HCT116 (cell line): Measurements from ENCODE around the gene PPP6R3. TPM values are rescaled to one million over a fixed set of nuclear protein-coding genes. Genes with fewer than 3 reads are reported as not detected.

ENCODE experiments used
- ATAC-seq: fragments of 200-7000 bp; cut with Tn5 transposase; 2 replicates; pipeline ENCODE4 v1.9.1; 2020; ENCODE audit warnings: mild to moderate bottlenecking, moderate library complexity
- BruUV-seq: library from RNA; stranded (reverse); fragments of 400-500 nt; replicated peaks from 2 replicates; lab custom pipeline; 2021; lab: Mats Ljungman, UMichigan
- CTCF ChIA-PET: fragments of 300-600 bp; sonication (Branson Sonifier 250); formaldehyde crosslinking; loops from one replicate; lab custom pipeline; 2021; ENCODE audit warnings: antibody characterized with exemption; lab: Charles Lee
- POLR2A ChIA-PET: fragments of 300-600, 350-600 bp; sonication (Branson Sonifier 250); formaldehyde crosslinking; loops from one replicate; lab custom pipeline; 2021; ENCODE audit warnings: antibody characterized with exemption; lab: Charles Lee
- RAD21 ChIA-PET, 2 experiments: fragments of 300-600 bp; sonication (Branson Sonifier 250); formaldehyde crosslinking; loops; one replicate each; lab custom pipeline; 2023; ENCODE audit warnings: low total read pairs in 2 of 2; ENCODE audit not compliant: uncharacterized antibody in 2 of 2, unreplicated experiment in 2 of 2, low non-redundant PET in 1 of 2; lab: Charles Lee
- DNase-seq: peaks from one replicate; pipeline ENCODE4 v3.0.0-alpha.2; 2010; ENCODE audit warnings: low read depth, low spot score
- H2AFZ ChIP-seq: fragments of 200-600 bp; shearing (Covaris generic), sonication (generic); 2 replicates; pipeline ENCODE4 v1.6.1; 2017; ENCODE audit warnings: low read depth, mixed run types, mixed read lengths, antibody characterized with exemption, low read length; ENCODE audit not compliant: poor library complexity, severe bottlenecking
- H3K27ac ChIP-seq: 2 replicates; pipeline ENCODE4 v1.5.1; 2012; ENCODE audit warnings: low read depth, low read length
- H3K27me3 ChIP-seq: fragments of 200-600 bp; sonication (generic); 2 replicates; pipeline ENCODE4 v1.6.1; 2016; ENCODE audit warnings: mixed run types, low read length, mixed read lengths; ENCODE audit not compliant: insufficient read depth
- H3K36me3 ChIP-seq, 2 experiments: fragments of 200-500 bp in 1 of 2; fragments of 200-600 bp in 1 of 2; sonication (Bioruptor generic) in 1 of 2; sonication (generic) in 1 of 2; 2 replicates each; pipeline versions ENCODE4 v1.5.1 to v1.6.1; 2014 to 2016; ENCODE audit warnings: low read length in 2 of 2, inconsistent platforms in 1 of 2, mixed read lengths in 1 of 2, mixed run types in 1 of 2; ENCODE audit not compliant: insufficient read depth in 2 of 2, control insufficient read depth in 1 of 2
- H3K4me1 ChIP-seq, 2 experiments: fragments of 200-600 bp in 1 of 2; sonication (generic) in 1 of 2; 2 replicates each; pipeline versions ENCODE4 v1.5.1 to v1.6.1; 2012 to 2017; ENCODE audit warnings: low read length in 2 of 2, inconsistent platforms in 1 of 2, mild to moderate bottlenecking in 1 of 2, mixed read lengths in 1 of 2, mixed run types in 1 of 2, moderate library complexity in 1 of 2; ENCODE audit not compliant: insufficient read depth in 2 of 2, control insufficient read depth in 1 of 2
- H3K4me2 ChIP-seq: fragments of 200-600 bp; sonication (generic); 2 replicates; pipeline ENCODE4 v1.6.1; 2017; ENCODE audit warnings: mixed run types, low read length, mixed read lengths
- H3K4me3 ChIP-seq, 2 experiments: fragments of 200-600 bp in 1 of 2; sonication (generic) in 1 of 2; replicated peaks in 1 of 2; 2 replicates each; pipeline ENCODE4 v1.5.1; 2011 to 2016; ENCODE audit warnings: low read length in 2 of 2, control low read depth in 1 of 2, low read depth in 1 of 2, mild to moderate bottlenecking in 1 of 2, mixed read lengths in 1 of 2, mixed run types in 1 of 2
- H3K79me2 ChIP-seq: fragments of 200-600 bp; sonication (generic); 2 replicates; pipeline ENCODE4 v1.6.1; 2017; ENCODE audit warnings: mild to moderate bottlenecking, mixed run types, low read length, moderate library complexity, mixed read lengths; ENCODE audit not compliant: insufficient read depth
- H3K9ac ChIP-seq: fragments of 200-600 bp; sonication (generic); 2 replicates; pipeline ENCODE4 v1.6.1; 2016; ENCODE audit warnings: low read length, mixed read lengths
- H3K9me2 ChIP-seq: fragments of 200-600 bp; sonication (generic), shearing (Covaris generic); 2 replicates; pipeline ENCODE4 v1.6.1; 2017; ENCODE audit warnings: mixed run types, mild to moderate bottlenecking, moderate library complexity; ENCODE audit not compliant: insufficient read depth
- H3K9me3 ChIP-seq, 2 experiments: fragments of 200-500 bp in 1 of 2; fragments of 200-600 bp in 1 of 2; sonication (Bioruptor generic) in 1 of 2; sonication (generic) in 1 of 2; 2 replicates each; pipeline ENCODE4 v1.6.1; 2014 to 2017; ENCODE audit warnings: low read length in 2 of 2, mixed read lengths in 2 of 2, inconsistent platforms in 1 of 2, low read depth in 1 of 2, mild to moderate bottlenecking in 1 of 2, mixed run types in 1 of 2, moderate library complexity in 1 of 2; ENCODE audit not compliant: control insufficient read depth in 1 of 2, insufficient read depth in 1 of 2
- H4K20me1 ChIP-seq: fragments of 200-600 bp; sonication (generic), shearing (Covaris generic); 2 replicates; pipeline ENCODE4 v1.6.1; 2017; ENCODE audit warnings: mixed run types, mild to moderate bottlenecking, moderate library complexity; ENCODE audit not compliant: insufficient read depth
- CEBPB ChIP-seq: IDR thresholded peaks from 2 replicates; pipeline ENCODE4 v1.6.1; 2012; ENCODE audit warnings: low read depth
- EGR1 ChIP-seq: IDR thresholded peaks from 2 replicates; pipeline ENCODE4 v1.6.1; 2012; ENCODE audit warnings: low read depth
- ELF1 ChIP-seq: IDR thresholded peaks from 2 replicates; pipeline ENCODE4 v1.6.1; 2012; ENCODE audit warnings: low read depth, borderline replicate concordance
- JUND ChIP-seq: IDR thresholded peaks from 2 replicates; pipeline ENCODE4 v1.6.1; 2012
- POLR2A ChIP-seq: IDR thresholded peaks from 2 replicates; pipeline ENCODE4 v1.7.0; 2011; ENCODE audit warnings: borderline replicate concordance; ENCODE audit not compliant: insufficient read depth, insufficient read length; ENCODE audit errors: extremely low read depth
- POLR2AphosphoS5 ChIP-seq: IDR thresholded peaks from 2 replicates; pipeline ENCODE4 v1.6.1; 2011; ENCODE audit warnings: mild to moderate bottlenecking, low read depth, low read length, moderate library complexity
- RAD21 ChIP-seq: IDR thresholded peaks from 2 replicates; pipeline ENCODE4 v1.6.1; 2012; ENCODE audit warnings: low read depth, mild to moderate bottlenecking
- SP1 ChIP-seq: IDR thresholded peaks from 2 replicates; pipeline ENCODE4 v1.6.1; 2012; ENCODE audit warnings: low read depth
- SRF ChIP-seq: IDR thresholded peaks from 2 replicates; pipeline ENCODE4 v1.6.1; 2012; ENCODE audit warnings: low read depth
- TCF7L2 ChIP-seq: IDR thresholded peaks from 2 replicates; pipeline ENCODE4 v1.7.0; 2011; ENCODE audit warnings: borderline replicate concordance, inconsistent platforms; ENCODE audit not compliant: insufficient read depth, insufficient read length; ENCODE audit errors: extremely low read depth
- YY1 ChIP-seq: IDR thresholded peaks from 2 replicates; pipeline ENCODE4 v1.6.1; 2011; ENCODE audit warnings: low read length, low read depth, moderate library complexity, mild to moderate bottlenecking; ENCODE audit not compliant: insufficient replicate concordance; ENCODE audit errors: extremely low read depth
- ZFX ChIP-seq: fragments of 450-650 bp; IDR thresholded peaks from 2 replicates; pipeline ENCODE4 v1.6.1; 2017
- ZNF274 ChIP-seq: fragments of 200-500 bp; sonication (Bioruptor generic); IDR thresholded peaks from 2 replicates; pipeline ENCODE4 v1.6.1; 2014; ENCODE audit warnings: mild to moderate bottlenecking, low read depth, low read length, inconsistent platforms
- intact Hi-C: fragments of 100-400 bp; cut with micrococcal nuclease; formaldehyde crosslinking; loops from 2 replicates; pipeline ENCODE4 v1.10.0; 2022
- total RNA-seq: library from RNA; stranded (reverse); gene quantifications from one replicate; pipeline ENCODE4 v1.2.1, GENCODE V29; 2021; ENCODE audit not compliant: unreplicated experiment
- TF ChIP-seq, protein P1 (sequence below): IDR thresholded peaks from 2 replicates; pipeline ENCODE4 v1.6.1; 2012; ENCODE audit warnings: low read depth
- TF ChIP-seq, protein P2 (sequence below): IDR thresholded peaks from 2 replicates; pipeline ENCODE4 v1.6.1; 2012
- TF ChIP-seq, protein P3 (sequence below): IDR thresholded peaks from 2 replicates; pipeline ENCODE4 v1.6.1; 2012

Gene PPP6R3
- total RNA-seq, 1 experiment from 2014 or later, result 113 TPM

DNA sequence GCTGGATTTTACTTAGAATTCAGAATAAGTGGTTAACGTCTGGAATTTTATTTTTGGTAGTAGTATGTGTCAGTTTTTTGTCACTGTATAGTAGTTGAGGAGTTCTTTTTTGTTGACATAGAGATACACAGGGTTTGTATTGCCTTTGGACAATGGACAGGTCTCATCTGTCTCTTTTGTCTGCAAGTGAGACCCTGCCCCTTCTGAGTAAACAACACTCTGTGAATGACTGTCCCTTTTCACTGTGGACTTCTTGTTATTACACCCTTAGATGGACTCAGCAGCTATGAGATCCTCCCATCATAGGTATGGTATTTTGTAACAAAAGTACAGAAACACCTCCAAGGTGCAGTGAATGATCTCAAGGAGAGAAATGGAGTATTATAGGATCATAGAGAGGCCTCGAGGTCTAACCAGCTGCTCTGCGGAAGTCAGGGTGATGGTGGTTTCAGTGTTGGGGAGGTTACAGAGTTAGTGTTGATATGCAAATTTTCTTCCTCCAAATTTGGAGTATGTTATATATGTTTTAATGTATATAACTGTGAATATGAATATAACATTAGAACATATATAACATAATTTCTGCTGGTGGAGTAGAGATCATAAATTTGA is 7.8 kb downstream of the PPP6R3 start:
- RAD21 ChIA-PET, result no interaction called here
- H3K4me3 ChIP-seq, result no peak overlapping the region
- no peak overlapping the region for H3K27ac ChIP-seq
- no peaks in the 10 kb centered on the region for H3K9me3 ChIP-seq
- H3K4me2 ChIP-seq, result no peak overlapping the region
- no peaks in the 10 kb centered on the region for H3K27me3 ChIP-seq
- ATAC-seq, result no peak
- no TSS peak for BruUV-seq
- H3K4me1 ChIP-seq, result peaks cover 0 to 41% of the 10 kb centered on the region in 2 experiments; a peak in 2 of 4 replicates
- TF ChIP-seq, protein P1, sequence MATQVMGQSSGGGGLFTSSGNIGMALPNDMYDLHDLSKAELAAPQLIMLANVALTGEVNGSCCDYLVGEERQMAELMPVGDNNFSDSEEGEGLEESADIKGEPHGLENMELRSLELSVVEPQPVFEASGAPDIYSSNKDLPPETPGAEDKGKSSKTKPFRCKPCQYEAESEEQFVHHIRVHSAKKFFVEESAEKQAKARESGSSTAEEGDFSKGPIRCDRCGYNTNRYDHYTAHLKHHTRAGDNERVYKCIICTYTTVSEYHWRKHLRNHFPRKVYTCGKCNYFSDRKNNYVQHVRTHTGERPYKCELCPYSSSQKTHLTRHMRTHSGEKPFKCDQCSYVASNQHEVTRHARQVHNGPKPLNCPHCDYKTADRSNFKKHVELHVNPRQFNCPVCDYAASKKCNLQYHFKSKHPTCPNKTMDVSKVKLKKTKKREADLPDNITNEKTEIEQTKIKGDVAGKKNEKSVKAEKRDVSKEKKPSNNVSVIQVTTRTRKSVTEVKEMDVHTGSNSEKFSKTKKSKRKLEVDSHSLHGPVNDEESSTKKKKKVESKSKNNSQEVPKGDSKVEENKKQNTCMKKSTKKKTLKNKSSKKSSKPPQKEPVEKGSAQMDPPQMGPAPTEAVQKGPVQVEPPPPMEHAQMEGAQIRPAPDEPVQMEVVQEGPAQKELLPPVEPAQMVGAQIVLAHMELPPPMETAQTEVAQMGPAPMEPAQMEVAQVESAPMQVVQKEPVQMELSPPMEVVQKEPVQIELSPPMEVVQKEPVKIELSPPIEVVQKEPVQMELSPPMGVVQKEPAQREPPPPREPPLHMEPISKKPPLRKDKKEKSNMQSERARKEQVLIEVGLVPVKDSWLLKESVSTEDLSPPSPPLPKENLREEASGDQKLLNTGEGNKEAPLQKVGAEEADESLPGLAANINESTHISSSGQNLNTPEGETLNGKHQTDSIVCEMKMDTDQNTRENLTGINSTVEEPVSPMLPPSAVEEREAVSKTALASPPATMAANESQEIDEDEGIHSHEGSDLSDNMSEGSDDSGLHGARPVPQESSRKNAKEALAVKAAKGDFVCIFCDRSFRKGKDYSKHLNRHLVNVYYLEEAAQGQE, result no peak
- TF ChIP-seq SP1 (no peak), ZNF274 (no peak), POLR2A (no peak), SRF (no peak), RAD21 (no peak), ELF1 (no peak), JUND (no peak), TCF7L2 (no peak), CEBPB (no peak), YY1 (no peak), ZFX (no peak), POLR2AphosphoS5 (no peak), EGR1 (no peak)
- TF ChIP-seq, protein P2, sequence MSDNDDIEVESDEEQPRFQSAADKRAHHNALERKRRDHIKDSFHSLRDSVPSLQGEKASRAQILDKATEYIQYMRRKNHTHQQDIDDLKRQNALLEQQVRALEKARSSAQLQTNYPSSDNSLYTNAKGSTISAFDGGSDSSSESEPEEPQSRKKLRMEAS, result no peak
- TF ChIP-seq, protein P3, sequence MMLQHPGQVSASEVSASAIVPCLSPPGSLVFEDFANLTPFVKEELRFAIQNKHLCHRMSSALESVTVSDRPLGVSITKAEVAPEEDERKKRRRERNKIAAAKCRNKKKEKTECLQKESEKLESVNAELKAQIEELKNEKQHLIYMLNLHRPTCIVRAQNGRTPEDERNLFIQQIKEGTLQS, result no peak
- TF ChIP-seq, all 23 proteins: peak for 0
- ChIA-PET POLR2A (no interaction called here), CTCF (no interaction called here)
- Histone ChIP-seq H4K20me1 (peaks cover 47% of the 10 kb centered on the region), H3K79me2 (peaks cover 100% of the 10 kb centered on the region), H3K9me2 (no peaks in the 10 kb centered on the region), H2AFZ (no peak overlapping the region), H3K9ac (no peak overlapping the region), H3K36me3 (peaks cover 0 to 16% of the 10 kb centered on the region in 2 experiments; a peak in 1 of 4 replicates)
- intact Hi-C loops, result no loop called here
- DNase-seq, result no peak
